ENCODE data around the gene PCSK1.
"Not testable (repeated sequence)": the region's sequence is repeated elsewhere in the genome, so short reads cannot be mapped to it uniquely, and the experiment has no call there.

The PCSK1 gene

DNA sequence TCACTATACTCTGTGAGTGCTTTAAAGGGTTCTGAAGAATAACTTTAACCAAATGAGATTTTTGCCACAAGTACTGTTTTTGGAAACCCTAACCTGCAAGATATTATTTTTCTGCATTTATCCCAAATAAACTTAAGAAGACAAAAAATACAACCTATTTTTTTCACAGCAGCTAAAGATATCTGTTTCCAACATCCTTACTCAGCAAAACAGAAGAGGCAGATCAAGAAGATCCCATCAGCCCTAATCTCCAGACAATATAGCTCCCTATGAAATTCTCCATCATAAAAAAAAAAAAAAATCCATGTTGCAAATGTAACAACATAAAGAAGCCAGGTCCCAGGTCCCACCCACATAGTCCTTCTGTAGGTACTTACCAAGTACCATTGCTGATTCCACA, 7.6 kb downstream of the PCSK1 start:
- DNase-seq: no peak

DNA sequence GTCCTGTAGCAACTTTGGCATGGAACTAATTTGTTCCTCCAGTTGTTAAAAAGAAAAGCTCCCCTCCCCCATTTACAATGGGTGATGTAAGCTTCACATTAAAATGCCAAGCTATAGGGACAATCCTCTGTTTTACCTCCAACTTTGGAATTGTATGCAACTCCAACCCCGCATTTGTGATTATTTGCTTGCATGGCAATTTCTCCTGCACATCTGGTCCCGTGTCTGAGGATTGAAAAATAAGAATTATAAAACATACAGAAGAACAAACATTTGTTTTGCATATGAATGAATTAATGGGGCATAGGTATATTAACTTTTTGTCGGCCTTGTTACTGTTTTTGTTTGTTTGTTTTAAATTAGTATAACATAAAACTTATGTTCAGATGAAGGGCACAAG, 17.2 kb downstream of the PCSK1 start:
- DNase-seq: no peak

DNA sequence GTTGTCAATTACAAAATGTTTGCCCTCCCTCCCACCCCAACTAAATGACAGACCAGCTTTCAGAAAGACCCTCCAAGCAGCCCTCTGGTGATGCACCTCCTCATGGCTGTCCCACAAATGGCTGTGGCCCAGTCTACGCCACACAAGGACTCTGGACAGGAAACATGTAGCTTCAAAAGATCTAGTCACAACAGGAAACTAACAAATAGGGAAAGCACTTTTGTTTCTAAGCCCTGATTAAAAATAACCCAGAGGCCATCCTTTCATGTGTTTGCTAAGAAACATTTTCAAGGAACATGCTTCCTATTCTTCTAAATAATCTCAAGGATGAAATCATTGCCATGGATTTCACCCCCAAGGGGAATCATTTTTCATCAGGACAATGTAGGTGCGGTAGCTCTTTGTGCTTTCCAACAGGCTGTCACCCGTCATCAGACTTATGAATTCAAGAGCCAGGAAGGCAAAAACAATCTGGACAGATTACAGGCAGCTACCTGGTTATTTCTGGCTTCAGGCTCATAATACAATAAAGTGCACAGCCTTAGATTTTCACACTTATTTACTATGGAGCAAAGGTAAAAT, 20.1 kb downstream of the PCSK1 start:
- no peak for DNase-seq

DNA sequence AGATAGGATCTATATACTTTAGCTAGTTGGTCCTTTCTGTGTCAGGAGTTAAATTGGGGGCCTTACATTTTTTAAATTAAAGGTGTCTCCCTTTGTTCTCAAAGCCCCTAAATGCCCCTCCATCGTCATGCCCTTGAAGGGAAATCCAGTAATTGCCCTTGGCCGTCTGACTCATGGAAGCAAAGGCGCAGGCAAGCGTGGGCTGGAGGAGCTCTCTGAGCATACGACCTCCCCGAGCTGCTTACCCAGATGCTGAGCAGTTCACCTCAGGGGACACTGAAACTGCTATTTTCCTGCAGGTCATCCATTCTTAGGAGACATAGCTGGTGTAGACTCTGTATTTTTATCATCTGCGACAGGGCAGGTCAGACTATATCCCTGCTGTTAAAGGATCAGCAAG, 23.0 kb downstream of the PCSK1 start:
- DNase-seq: no peak

GRCh38 chr5:96408841-96409538, 24.1 kb downstream of the PCSK1 start:
- DNase-seq: no peak

GRCh38 chr5:96408210-96408777, 24.8 kb downstream of the PCSK1 start:
- DNase-seq: no peak

DNA sequence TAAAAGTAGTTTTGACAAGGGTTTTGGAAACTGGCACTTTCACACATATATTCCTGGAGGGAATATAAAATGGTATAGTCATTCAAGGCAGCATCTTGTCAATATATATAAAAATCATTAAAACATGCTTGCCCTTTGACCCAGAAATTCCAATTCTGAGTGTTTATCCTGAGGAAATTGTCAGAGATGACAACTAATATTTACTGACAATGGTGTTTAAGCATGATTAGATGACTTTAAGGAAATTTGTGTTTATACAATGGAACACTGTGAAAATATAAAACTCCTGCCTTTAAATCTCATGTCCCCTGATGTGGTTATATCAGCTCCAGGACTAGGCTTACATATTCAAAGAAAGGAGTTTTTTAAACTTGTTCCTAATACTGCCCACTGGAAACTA, 25.6 kb downstream of the PCSK1 start:
- no peak for DNase-seq

- no peak for DNase-seq
Observed at GRCh38 chr5:96404191-96404867, 28.7 kb downstream of the PCSK1 start.

GRCh38 chr5:96402500-96402899, 30.5 kb downstream of the PCSK1 start:
- DNase-seq: no peak

DNA sequence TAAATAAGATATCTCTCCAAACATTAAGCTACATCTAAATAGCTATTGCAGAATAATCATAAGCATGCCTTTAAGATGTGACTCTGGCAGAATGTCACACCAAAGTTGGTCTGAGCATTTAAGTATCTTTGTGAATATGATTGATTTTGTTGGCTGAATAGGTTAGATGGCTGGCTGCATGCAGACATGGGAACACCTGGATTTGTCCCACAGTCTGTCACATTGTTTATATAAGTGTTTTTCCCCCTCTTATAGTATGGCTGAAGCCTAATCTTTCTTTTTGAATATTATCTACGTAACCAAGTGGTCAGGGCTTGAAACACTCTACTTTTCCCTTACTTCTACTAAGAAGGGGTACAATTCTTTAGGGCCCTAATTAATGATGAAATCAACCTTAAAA, 36.2 kb downstream of the PCSK1 start:
- DNase-seq: no peak

DNA sequence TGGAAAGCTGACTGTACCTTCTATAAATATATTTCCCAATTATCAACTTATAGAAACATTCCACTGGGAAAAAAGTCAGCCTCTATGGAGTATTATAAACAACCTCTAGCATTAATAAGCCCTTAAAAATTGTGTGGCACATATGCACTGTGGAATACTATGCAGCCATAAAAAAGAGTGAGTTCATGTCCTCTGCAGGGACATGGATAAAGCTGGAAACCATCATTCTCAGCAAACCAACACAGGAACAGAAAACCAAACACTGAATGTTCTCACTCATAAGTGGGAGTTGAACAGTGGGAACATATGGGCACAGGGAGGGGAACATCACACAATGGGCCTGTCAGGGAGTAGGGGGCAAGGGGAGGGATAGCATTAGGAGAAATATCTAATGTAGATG, 37.8 kb downstream of the PCSK1 start:
- DNase-seq: not testable (repeated sequence)

DNA sequence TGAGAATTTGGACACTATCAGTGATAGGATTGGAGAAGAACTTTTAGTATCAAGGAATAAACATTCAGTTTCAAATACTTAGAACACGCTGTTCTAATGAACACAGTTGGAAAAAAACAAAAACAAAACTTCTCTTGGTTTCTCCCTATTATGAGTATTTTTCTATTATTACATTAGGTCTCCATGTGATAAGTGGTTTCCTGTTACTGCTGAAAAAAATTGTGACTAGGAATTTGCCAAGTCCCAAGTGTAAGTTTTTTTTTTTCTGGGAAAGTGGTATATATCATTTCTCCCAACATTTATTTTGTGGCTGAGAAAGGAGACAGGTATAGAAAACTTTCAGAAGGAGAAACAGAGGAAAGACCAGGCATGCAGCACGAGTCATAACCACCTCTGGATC, 41.1 kb downstream of the PCSK1 start:
- DNase-seq: no peak

DNA sequence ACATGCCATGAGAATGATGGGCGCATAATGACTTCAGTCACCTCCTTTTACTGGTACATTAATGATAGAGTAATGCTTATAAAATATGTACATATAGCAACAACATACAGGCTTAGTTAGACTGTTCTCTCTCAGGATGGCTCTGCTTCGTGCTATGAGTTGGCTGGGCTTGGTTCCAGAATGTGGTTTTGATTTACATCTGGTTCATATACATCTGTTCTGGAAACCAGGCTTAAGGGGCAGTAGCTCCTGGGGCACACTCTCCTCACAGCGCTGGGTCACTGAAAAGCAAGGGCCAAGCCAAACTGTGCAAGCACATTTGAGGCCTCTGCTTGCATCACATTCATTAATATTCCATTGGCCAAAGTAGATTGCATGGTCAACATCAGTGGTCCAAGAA, 44.9 kb downstream of the PCSK1 start:
- no peak for DNase-seq

DNA sequence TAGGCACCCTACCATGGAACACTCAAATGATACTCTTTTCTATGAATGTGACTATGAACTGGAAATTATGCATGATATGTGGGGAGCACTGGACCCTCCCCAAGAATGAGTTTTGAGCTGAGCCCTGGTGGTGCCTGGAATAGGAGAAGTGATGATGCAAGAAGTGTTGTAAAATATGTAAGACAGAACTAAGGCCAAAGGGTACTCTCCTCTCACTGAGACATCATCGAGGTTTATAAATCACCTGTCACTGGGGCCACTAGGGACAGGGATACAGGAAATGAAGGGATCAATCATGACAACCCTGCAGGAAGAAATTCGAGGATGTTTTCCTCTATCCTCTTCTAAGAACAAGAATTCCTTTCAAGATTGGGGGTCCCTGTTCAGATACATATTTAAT, 45.4 kb downstream of the PCSK1 start:
- DNase-seq: no peak

DNA sequence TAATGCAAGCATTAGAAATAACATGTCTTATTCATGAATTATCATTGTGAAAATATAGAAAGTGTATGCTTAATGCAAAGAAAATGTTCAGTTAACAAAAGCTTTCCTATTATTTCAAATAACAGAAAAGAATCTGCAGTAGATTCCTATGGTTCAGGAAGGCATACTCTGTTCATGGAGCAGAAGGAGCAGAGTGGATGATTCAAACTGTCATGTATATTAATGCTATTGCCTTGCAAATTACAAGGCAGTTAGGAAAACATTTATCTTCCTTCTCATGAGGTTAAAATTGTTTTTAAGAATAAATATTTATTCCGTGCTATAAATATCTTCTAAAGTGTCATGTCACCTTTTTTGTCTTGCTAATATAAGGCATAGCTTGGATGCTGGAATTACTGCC, 47.5 kb downstream of the PCSK1 start:
- DNase-seq: no peak

DNA sequence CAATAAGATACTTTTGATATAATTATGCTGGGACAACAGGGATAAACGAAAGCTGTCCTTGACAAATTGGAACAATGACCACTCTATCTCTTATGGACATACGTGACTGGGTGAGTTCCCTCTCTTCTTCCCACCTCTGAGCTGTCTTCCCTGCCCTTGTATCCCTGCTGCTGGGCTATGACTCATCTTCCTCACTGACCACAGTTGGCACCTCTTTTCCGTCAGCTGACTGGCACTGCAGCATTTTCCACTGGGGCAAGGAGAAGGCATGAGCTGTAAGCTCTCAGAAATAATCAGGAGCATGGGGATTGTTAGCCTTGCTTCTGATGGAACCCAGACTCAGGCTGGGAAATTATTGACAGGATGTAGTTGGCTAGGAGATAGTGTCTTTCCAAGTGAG, 48.7 kb downstream of the PCSK1 start:
- no peak for DNase-seq

- no peak for DNase-seq
Observed at GRCh38 chr5:96381526-96381925, 51.5 kb downstream of the PCSK1 start.

DNA sequence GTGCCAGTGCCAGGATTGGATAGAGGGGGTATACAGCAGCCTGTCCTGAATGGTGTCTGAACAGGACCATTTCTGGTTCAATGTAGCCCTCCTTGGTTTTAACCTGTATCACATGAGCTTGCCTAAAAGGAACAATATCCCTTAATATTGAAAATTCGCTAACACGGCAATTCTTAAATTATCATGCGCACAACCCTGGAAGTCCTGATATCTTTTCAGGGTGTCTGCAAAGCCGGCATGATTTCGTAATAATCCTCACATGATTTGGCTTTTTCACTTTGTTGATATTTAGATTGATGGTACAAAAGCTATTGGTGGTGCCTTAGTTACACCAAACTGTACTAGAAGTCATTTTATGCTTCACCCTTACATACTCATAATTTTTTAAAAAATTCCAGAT, 53.2 kb downstream of the PCSK1 start:
- no peak for DNase-seq

- no peak for DNase-seq
Observed at GRCh38 chr5:96377597-96377996, 55.5 kb downstream of the PCSK1 start.

DNA sequence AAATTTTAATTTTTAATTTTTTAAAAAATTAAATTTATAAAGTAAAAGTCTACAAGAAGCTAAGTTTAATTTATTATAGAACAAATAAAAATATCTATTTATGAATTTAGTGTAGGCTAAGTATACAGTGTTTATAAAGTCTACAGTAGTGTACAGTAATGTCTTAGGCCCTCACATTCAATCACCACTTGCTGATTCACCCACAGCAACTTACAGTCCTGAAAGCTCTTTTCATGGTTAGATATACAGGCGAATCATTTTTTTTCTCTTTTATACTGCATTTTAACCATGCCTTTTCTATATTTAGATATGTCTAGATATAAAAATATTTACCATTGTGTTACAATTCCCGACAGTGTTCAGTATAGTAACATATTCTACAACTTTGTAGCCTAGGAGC, 55.9 kb downstream of the PCSK1 start:
- no peak for DNase-seq

- no peak for DNase-seq
Observed at GRCh38 chr5:96374653-96375052, 58.4 kb downstream of the PCSK1 start.

DNA sequence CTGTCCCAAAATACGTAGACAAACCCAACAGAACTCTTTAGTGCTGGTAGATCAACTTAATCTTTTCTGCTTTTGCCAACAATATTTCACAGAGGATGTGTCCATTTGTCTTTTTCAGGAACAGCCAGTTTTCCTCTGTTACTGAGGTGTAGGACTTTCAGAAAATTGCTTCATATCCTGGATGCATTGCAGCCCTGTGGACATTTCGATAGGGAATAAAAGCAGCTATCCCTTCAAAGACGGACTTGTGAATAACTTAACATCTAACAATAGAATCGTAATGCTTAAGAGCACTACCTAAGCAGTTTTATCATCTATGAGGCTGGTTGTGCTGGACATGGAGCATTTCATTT, 59.7 kb downstream of the PCSK1 start:
- DNase-seq: no peak

DNA sequence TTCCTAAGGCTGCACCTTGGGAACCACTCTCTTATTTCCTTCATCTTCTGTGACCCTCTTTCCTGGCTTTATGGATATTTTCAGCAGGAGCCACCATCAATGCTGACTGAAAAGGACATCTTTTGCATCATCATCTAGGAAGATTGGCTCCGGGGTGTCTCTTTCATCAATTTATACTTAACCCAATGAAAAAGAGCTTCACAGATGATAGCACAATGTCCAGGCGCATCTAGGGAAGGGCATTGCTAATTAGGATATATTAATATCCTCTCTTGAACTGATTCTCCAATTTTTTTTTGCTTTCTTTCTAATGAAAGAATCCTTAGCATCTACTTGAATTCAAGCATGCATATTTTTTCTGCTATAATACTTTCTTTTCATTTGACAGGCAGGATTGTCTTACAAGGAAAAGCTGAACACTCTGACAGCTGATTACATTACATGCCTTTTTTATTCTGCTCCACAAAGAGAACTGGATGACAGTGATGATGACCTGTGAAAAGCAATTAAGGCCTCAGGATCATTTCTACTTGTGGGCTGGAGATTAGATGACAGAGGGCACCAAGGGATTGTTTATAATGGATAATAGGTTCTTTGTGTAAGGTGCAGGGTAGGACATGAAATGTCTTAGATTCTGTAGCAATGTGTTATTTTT, 60.2 kb downstream of the PCSK1 start:
- no peak for DNase-seq

- no peak for DNase-seq
Observed at GRCh38 chr5:96370976-96371375, 62.1 kb downstream of the PCSK1 start.

Data from T-helper 9 cell (primary cell).